ENCODE measurements around the gene APBB2.

The APBB2 gene

GRCh38 chr4:41098093-41099048 lies 116.0 kb downstream of the APBB2 start:
- DNase-seq (ENCODE audit: low spot score), result no peak

- no peak for DNase-seq (ENCODE audit: low spot score)
Measured at GRCh38 chr4:41095973-41096372, 118.4 kb downstream of the APBB2 start.

DNA sequence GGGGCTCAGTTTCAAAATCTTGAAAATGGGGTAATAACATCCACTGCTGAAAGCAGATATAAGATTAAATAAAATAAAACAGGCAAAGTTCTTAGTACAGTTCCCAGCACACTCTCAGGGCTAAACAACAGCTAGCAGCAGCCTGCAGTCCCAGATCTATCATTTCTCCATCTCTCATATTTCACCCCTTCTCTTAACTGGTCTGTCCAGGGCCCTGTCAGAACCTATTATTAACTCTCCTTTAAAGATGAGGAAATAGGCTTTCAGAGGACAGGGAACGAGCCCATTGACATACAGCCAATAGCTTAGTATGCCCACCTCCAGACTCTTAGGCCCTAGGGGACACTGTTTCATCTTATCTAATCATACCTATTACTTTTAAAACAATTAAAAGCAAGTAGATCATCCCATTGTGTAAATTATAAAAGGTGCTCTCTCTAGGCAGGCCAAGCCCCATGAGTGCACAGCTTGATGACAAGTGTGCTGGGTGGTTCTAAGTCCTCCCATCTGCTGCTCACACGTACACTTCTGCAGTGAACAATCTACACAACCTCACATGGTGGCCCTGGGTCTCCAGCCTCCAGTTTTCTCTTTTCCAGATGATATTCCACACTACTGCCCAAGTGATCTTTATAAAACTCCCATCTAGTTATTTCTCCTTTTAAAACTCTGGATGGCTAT lies 119.0 kb downstream of the APBB2 start:
- no peak for DNase-seq (ENCODE audit: low spot score)

GRCh38 chr4:41092128-41092527 lies 122.2 kb downstream of the APBB2 start:
- no peak for DNase-seq (ENCODE audit: low spot score)

- DNase-seq (ENCODE audit: low spot score), result no peak
Measured at GRCh38 chr4:41081847-41082246, 132.5 kb downstream of the APBB2 start.

GRCh38 chr4:41080976-41081375 lies 133.4 kb downstream of the APBB2 start:
- DNase-seq (ENCODE audit: low spot score), result no peak

- DNase-seq (ENCODE audit: low spot score), result peak; percentile 58
Measured at GRCh38 chr4:41079881-41080560, 134.3 kb downstream of the APBB2 start.

GRCh38 chr4:41077628-41078027 lies 136.7 kb downstream of the APBB2 start:
- DNase-seq (ENCODE audit: low spot score), result no peak

DNA sequence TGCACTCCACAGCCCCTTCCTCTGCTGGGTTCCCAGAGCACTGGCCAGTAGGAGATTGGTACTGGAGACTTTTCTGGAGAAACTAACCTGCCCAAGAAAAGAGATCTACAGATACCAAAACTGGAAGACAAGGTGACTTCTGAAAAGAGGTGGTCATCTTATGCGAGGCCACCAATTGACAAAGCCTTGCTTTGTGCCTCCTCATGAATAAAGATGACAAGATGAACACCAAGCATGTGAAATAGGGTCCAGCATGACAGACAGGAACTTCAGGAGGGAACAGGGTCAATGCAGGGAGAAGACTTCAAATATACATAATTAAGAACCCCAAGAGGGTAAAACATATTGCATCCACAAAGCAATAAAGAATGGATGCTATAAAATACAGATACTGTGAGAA lies 137.9 kb downstream of the APBB2 start:
- no peak for DNase-seq (ENCODE audit: low spot score)

DNA sequence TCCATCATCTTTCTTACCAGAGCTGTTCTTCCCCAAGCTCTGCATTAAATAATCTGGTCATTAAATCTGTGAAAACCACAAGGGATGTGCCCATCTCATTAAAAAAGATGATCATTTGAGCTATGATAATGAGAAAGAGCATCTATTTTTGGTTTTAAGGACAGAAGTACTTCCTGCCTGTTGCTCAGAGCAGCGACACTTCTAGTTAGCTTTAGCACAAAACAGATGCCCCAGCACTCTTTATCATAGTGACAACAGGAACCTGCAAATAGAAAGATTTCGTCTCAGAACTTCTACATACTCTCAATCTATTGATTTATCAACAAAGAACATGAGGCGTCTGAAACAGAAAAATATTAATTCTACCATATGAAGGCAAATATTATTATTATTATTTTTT lies 140.1 kb downstream of the APBB2 start:
- no peak for DNase-seq (ENCODE audit: low spot score)

DNA sequence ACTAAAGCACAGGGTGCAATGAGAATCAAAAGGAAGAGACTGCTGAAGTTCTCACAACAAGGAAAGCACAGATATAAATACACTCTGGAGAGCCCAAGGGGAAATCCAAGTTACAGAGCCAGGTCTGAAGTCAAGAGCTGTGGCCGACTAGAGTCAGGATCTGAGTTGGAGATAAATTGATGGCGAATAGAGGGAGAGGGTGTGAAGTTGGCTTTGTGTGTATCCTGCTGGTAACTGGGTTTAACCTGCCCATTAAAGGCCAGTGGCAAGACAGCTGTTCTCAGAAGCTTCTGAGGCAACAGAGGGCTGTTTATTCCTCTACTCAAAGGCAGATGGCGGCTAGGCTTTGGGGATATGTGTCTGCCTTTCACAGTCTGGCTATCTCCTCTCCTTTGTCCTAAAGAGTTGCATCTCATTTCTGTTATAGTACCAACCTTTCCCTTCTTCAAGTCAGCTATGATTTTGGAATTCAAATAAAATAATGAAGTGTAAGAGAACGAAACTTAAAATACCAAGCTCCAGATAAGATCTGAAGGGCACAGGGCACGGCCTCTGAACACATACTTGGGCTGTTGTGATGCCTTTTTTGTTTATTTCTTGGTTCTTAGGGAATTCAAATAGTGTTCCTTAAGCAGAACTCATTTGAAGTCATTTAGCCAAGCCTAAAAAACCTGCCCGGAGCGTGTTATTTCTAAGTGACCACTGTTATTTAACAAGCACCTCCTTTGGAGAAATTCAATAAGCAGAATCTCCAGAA lies 142.1 kb downstream of the APBB2 start:
- DNase-seq (ENCODE audit: low spot score), result peak; percentile 71

GRCh38 chr4:41070516-41071281 lies 143.6 kb downstream of the APBB2 start:
- DNase-seq (ENCODE audit: low spot score), result no peak

DNA sequence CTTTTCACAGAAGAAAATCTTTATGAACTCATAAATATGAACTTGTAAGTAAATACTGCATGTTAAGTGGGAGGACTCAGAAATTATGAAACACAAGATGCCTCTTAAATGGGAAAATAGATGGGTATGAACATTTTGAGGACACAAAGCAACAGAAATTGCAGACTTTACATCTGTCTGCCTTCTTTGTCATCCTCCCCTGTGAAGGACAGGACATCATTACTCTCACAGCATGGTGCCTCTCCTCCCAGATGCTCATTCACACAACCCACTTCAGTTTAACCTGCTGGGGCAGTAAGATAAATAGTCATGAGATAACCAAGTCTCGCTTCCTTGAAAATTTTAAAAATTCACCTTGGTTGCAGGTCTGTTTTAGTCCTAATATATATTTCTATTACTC lies 144.5 kb downstream of the APBB2 start:
- DNase-seq (ENCODE audit: low spot score), result no peak

DNA sequence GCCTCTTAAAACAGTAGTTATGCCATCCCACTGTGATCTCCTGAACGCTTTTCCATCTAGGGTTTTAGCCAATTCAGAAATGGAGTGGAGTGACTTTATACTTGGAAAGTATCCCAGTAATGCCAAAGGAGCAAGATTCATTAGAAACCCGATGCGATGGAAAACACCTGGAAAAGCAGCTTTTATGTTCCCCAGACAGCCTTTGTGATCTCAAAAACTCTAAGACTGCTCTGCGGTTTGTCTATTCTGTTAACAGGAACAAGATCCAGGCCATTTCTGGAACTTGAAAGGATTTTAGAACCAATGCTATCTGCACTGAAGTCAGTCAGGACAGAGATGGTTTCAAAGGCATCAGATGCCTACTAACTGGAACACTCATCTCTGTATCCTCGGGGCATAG lies 145.1 kb downstream of the APBB2 start:
- DNase-seq (ENCODE audit: low spot score), result no peak

- no peak for DNase-seq (ENCODE audit: low spot score)
Measured at GRCh38 chr4:41067369-41067768, 147.0 kb downstream of the APBB2 start.

DNA sequence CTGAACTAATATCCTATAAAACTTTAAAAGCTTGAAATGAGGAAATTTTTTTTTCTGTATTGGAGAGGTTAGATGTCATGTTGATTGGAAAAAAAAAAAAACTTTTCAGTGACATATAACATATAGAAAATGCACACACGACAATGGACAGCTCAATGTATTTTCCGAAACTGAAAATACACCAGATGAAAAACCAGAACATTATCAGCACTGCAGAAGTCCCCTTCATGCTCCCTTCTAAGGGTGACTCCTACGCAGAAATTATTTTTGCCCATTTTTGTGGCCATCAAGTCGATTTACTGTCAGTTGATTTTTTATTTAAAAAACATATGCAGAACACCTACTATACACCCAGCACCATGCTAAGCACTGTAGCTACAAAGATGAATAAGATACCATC lies 148.3 kb downstream of the APBB2 start:
- no peak for DNase-seq (ENCODE audit: low spot score)

- no peak for DNase-seq (ENCODE audit: low spot score)
Measured at GRCh38 chr4:41065434-41066006, 148.8 kb downstream of the APBB2 start.

DNA sequence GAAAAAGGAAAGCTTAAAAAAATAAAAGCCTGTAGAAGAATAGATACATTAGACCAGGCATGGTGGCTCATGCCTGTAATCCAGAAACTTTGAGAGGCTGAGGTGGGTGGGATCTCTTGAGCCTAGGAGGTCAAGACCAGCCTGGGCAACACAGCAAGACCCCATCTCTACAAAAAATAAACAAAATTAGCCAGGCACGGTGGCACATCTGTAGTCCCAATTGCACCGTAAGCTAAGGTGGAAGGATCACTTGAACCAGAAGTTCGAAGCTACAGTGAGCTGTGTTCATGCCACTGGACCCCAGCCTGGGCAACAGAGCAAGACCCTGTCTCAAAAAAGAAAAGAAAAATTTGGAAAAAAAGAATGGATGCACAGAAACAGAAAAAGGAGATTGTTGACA lies 149.4 kb downstream of the APBB2 start:
- no peak for DNase-seq (ENCODE audit: low spot score)

DNA sequence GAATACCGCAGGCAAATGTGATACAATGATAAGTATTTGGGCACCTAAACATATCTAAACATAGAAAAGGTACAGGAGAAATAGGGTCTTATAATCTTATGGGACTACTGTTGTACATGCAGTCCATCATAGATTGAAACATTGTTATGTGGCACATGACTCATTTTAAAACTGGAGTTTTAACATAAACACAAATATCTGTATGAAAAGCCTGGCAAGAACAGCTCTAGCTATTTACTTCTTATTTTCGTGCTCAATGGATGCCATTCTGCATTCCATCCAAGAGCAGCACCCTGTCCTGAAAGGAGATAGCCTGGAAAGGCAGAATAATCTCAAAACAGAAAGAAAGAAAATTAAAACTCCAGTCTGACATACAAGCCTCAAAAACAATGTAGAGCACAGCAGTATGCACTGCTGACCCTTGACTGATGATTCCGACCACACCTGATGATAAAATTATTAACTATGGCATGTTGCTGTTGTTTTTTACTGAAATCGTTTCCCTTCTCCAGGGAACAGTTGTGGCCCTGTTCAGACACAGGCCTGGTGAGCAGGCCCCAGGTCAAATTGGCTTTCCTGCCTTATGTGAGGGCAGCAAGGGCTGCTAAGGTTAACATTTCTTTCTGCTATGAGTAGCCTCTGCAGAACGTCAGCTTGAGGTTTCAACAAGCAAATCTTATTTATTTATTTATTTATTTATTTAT lies 152.7 kb downstream of the APBB2 start:
- no peak for DNase-seq (ENCODE audit: low spot score)
